Middle frontal gyrus (tissue), 1 donor: Measurements from ENCODE around the gene ABCC4.

Source experiments
- DNase-seq: peaks from one replicate; pipeline ENCODE4 v3.0.0-alpha.2; 2015; ENCODE audit warnings: low spot score; ENCODE audit errors: extremely low spot score

Gene ABCC4, protein sequence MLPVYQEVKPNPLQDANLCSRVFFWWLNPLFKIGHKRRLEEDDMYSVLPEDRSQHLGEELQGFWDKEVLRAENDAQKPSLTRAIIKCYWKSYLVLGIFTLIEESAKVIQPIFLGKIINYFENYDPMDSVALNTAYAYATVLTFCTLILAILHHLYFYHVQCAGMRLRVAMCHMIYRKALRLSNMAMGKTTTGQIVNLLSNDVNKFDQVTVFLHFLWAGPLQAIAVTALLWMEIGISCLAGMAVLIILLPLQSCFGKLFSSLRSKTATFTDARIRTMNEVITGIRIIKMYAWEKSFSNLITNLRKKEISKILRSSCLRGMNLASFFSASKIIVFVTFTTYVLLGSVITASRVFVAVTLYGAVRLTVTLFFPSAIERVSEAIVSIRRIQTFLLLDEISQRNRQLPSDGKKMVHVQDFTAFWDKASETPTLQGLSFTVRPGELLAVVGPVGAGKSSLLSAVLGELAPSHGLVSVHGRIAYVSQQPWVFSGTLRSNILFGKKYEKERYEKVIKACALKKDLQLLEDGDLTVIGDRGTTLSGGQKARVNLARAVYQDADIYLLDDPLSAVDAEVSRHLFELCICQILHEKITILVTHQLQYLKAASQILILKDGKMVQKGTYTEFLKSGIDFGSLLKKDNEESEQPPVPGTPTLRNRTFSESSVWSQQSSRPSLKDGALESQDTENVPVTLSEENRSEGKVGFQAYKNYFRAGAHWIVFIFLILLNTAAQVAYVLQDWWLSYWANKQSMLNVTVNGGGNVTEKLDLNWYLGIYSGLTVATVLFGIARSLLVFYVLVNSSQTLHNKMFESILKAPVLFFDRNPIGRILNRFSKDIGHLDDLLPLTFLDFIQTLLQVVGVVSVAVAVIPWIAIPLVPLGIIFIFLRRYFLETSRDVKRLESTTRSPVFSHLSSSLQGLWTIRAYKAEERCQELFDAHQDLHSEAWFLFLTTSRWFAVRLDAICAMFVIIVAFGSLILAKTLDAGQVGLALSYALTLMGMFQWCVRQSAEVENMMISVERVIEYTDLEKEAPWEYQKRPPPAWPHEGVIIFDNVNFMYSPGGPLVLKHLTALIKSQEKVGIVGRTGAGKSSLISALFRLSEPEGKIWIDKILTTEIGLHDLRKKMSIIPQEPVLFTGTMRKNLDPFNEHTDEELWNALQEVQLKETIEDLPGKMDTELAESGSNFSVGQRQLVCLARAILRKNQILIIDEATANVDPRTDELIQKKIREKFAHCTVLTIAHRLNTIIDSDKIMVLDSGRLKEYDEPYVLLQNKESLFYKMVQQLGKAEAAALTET (N-terminal part only)

DNA sequence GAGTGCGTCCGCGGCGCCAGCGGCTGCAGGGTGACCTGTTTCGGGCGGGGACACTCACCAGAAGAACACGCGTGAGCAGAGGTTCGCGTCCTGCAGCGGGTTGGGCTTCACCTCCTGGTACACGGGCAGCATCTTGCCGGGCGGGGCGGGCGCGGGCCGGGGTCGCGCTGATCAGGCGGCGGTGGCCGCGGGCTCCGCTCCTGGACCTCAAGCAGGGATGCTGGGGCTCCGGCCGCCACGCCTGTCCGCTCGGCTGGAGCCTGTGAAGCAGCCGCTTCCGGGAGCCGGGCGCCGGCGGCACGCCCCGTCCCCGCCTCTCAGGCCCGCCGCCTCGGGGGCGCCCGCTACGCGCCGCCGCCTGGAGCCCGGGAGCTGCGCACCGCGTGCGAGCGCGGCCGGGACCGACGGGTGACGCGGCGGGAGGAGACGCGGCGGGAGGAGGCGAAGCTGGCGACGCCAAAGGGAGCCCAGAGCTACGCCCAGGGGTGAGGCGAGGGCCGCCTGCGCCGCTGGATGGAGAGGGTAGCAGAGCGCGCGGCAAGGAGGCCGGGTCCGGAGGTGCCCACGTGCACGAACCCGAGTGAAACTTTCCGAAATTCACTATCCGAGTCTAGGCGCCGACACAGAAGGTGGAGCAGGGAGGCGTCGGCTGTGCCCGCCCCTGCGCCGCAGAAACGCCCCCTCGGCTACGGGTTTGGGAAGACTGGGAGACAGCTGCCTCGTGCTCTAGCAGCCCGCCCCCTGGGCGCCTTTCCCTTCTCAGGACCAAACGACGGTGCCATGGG is at the start of gene ABCC4:
TSS of gene ABCC4 (minus strand) at position 269 of the 785 bp plus-strand sequence. CDS start at position 132, 137 bp downstream.
- DNase-seq, result peak; percentile 5

DNA sequence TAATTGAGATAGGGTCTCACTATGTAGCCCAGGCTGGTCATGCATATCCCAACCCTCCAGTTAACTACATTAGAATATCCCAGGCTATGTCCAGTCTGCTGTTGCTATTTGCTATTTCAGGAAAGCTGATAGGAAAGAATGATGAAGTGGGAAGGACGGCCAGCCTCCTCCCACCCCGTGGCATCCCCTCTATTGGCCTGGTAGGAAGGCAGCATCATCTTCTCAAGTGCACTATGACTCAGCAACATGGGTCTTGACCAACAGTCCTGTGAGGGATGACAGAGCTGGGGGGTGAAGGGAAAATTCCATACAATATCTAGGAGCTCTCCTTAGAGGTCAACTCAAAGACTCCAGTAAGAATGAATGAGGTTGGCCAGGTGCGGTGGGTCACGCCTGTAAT is 48.0 kb upstream of the ABCC4 start:
- DNase-seq, result no peak

GRCh38 chr13:95343944-95344343 is 42.7 kb upstream of the ABCC4 start:
- DNase-seq, result no peak

DNA sequence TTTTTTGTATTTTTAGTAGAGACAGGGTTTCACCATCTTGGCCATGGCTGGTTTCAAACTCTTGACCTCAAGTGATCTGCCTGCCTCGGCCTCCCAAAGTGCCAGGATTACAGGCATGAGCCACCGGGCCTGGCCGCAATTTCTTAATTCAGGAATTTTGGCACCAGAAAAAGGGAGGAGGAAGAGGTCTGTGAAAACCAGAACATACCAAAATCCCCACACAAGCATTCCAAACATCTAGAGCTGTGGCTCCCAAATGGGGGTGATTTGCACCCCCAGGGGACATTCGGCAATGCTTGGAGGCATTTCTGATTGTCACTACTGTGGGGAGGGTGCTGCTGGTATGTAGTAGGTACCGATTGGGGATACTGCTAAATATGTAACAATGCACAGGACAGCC is 40.2 kb upstream of the ABCC4 start:
- no peak for DNase-seq

GRCh38 chr13:95338905-95339304 is 37.7 kb upstream of the ABCC4 start:
- no peak for DNase-seq

- DNase-seq, result no peak
Observed at GRCh38 chr13:95337597-95337996, 36.3 kb upstream of the ABCC4 start.

GRCh38 chr13:95335667-95336066 is 34.4 kb upstream of the ABCC4 start:
- DNase-seq, result no peak

DNA sequence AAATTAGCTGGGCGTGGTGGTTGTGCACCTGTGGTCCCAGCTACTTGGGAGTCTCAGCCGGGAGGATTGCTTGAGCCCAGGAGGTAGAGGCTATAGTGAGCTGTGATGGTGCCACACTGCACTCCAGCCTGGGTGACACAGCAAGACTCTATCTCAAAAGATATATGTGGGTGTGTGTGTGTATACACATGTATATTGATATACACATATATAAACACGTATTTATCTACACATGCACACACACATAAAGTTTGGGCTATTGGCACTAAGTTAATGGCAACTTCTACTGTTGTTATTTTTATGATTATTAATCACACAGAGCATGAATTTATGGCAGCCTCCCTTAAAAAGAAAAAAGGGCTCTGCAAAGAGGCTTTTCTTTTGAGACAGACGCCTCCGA is 27.1 kb upstream of the ABCC4 start:
- DNase-seq, result no peak

DNA sequence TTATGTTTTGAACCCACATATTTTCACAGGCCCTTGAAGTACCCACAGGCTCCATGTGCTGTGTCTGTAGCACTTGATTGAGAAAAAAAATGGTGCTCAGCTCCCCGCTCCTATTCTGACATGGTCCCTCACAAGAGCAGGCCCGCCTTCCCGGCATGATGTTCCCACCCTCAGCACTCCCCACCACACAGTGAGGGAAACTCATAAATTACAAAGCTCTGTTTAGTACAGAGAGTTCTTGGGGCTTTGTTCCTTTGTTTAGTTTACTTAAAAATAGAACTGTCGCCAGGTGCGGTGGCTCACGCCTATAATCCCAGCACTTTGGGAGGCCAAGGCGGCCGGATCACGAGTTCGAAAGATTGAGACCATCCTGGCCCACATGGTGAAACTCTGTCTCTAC is 25.9 kb upstream of the ABCC4 start:
- DNase-seq, result no peak

DNA sequence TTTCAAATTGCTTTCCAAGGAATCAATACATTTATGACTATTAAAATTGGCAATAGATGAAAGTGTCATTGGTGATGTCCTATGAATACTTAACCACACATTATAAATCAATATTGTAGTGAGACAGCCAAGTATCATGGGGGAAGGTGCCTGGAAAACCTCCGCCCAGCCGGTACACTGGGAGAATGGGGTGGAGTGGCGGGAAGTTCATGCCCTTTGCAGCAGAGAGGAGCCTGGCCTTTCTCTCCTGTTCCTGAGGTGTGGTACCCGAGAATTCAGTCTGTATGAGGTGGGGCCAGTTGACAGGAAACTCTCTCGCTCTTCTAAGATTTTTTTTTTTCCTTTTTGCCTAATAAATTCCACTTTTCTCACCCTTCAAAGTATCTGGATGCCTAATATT is 25.4 kb upstream of the ABCC4 start:
- DNase-seq, result no peak

DNA sequence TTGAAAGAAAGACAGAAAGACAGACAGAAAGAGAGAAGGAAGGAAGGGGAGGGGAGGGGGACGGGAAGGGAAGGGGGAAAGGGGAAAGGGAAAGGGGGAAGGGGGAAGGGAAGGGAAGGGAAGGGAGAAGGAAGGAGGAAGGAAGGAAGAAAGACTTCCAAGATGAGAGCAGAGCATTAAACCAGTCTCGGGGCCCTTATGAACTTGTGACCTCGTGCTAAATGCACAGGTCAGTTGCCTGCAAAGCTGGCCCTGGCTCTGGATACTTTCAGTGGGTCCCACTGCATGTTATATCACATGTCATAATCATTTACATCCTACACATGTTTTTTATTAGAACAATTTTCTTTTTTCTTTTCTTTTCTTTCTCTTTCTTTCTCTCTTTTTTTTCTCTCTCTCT is 24.2 kb upstream of the ABCC4 start:
- DNase-seq, result no peak

- DNase-seq, result no peak
Observed at GRCh38 chr13:95323930-95324662, 22.8 kb upstream of the ABCC4 start.

DNA sequence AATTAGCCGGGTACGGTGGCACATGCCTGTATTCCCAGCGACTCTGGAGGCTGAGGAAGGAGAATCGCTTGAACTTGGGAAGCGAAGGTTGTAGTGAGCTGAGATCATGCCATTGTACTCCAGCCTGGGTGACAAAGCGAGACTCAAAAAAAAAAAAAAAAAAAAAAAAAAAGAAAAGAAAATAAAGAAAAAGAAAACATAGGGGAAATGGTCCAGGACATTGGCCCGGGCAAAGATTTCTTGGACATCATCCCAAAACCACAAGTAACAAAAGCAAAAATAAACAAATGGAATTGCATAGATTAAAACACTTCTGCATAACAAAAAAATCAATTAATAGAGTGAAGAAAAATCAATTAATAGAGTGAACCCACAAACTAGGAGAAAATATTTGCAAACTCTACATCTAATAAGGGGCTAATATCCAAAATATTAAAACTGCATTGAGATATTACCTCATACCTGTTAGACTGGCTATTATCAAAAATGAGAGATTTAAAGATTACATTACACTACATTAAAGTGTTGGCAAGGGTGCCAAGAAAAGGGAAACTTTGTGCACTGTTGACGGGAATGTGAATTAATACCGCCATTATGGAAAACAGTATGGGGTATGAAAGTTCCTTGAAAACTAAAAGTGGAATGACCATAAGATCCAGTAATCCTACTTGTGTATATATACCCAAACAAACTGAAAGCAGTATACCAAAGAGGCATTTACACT is 18.5 kb upstream of the ABCC4 start:
- no peak for DNase-seq

- no peak for DNase-seq
Observed at GRCh38 chr13:95317039-95317989, 16.1 kb upstream of the ABCC4 start.

DNA sequence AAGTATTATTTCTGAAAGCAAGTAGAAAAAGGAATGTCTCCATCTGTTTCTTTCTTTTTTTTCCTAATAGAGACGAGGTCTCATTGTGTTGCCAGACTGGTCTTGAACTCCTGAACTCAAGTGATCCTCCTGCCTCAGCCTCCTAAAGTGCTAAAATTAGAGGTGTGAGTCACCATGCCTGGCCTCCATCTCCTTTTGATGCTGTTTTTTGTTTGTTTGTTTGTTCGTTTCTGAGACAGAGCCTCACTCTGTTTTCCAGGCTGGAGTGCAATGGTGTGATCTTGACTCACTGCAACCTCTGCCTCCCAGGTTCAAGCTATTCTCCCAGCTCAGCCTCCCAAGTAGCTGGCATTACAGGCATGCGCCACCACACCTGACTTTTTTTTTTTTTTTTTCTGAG is 14.5 kb upstream of the ABCC4 start:
- DNase-seq, result no peak

DNA sequence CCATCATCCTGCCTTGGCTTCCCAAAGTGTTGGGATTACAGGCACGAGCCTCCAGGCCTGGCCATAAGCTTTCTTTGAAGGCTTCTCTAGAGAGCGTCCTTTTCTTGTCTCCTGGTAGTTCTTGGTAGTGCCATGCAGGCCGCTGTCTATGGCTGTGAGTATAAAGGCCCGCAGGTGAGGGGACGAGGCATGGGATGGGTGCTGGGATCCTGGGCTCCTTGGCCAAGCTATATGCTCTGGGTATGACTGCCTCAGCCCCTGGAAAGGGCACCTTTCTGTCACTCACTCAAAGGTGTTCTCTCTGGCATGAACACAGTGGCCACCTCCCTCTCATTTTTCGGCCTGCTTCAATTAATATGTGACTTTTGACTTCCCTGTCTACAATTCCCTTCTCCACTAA is 6.3 kb upstream of the ABCC4 start:
- DNase-seq, result no peak

DNA sequence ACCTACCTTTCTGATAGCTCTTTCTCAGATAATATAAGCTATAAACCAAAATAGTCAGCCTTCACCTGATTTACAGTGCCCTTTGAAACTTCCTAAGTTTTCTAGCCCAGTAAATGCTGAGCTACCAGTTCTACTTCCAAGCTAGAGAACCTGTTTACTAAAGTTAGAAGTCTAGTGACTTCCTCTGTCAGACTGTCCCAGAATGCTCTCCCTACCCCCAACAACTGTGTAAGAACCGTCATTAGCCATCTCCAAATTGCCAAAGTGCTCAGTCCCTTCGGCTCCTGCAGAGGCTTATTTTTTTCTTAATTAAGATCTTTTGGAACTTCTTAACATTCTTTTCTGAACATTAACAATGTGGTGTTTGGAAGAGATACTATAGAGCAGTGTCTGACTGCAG is 3.2 kb upstream of the ABCC4 start:
- DNase-seq, result no peak

GRCh38 chr13:95301968-95302393 is 730 bp upstream of the ABCC4 start:
- DNase-seq, result no peak
